Measurements from ENCODE around the gene VPS13A.
"Not testable (repeated sequence)": the region's sequence is repeated elsewhere in the genome, so short reads cannot be mapped to it uniquely, and the experiment has no call there.

VPS13A gene

DNA sequence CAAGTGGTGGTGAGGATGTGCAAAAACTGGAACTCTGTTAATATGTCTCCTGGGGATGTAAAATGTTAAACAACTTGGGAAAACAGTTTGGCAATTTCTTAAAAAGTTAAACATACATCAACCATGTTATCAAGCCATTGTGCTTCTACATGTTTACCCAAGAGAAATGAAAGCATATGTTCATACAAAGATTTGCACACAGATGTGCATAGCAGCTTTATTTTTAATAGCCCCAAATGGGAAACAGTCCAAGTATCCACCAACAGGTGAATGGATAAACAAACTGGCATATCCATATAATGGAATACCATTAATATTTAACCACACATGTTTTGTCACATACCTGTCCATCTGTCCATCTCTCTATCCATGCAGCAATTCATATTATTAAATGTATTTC is 6.2 kb downstream of the VPS13A start:
- DNase-seq (ENCODE audit: low read depth in 2 of 2): no peak

DNA sequence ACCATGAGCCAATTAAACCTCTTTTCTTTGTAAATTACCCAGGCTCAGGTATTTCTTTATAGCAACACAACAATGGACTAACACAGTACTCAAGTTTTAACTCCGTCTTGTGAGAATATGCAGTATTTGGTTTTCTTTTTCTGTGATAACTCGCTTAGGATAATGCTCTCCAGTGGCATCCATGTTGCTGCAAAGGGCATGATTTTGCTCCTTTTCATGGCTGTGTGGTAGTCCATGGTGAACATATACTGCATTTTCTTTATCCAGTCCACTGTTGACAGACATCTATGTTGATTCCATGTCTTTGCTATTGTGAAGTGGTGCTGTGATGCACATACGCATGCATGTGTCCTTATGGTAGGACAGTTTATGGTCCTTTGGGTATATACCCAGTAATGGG is 10.9 kb downstream of the VPS13A start:
- DNase-seq (ENCODE audit: low read depth in 2 of 2): no peak

DNA sequence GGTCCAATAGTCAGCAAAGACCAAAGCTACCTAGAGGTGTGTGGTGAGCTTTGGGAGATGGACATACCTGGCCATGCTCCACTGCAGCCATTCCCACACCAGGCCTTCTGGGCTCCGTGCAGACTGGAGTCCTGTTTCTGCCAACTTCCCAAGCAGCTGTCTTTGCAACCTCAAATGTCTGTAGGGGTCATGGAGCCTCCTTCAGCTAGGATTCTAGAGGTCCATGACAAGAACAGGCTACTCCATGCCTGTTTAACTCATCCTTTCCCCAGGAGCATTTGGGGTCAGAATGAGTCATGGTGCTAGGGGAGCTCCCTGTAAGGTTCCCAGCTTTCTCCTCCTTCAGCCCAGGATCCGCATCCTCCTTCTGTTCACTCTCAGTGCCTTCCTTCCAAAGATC is 17.1 kb downstream of the VPS13A start:
- no peak for DNase-seq (ENCODE audit: low read depth in 2 of 2)

DNA sequence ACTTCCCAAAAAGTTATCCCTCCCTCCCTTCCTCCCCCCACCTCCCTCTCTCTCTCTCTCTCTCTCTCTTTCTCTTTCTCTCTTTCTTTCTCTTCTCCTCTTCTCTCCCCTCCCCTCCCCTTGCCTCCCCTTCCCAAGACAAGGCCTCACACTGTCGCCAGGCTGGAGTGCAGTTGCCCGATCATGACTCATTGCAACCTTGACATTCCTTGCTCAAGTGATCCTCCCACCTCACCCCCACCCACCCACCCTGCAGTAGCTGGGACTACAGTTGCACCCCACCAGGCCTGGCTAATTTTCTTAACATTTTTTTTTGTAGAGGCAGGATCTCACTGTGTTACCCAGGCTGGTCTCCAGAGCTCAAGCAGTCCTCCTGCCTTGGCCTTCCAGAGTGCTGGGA is 32.8 kb downstream of the VPS13A start:
- DNase-seq (ENCODE audit: low read depth in 2 of 2): no peak

DNA sequence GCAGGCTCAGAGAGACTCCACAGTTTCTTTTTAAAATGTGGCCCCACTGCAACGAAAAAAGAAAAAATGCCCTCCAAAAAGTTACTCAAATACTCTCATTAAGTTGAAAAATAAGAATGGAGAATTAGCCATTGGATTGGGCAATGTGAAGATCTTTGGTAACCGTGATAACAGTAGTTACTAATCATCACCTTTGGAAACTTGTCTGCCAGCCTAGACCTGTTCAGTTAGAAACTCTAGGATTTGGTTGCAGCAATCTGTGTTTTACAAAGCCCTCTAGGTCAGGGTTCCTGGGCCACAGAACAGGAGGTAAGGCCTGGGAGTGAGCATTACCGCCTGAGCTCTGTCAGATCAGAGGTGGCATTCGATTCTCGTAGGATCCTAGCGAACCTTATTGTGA is 34.2 kb downstream of the VPS13A start:
- no peak for DNase-seq (ENCODE audit: low read depth in 2 of 2)

DNA sequence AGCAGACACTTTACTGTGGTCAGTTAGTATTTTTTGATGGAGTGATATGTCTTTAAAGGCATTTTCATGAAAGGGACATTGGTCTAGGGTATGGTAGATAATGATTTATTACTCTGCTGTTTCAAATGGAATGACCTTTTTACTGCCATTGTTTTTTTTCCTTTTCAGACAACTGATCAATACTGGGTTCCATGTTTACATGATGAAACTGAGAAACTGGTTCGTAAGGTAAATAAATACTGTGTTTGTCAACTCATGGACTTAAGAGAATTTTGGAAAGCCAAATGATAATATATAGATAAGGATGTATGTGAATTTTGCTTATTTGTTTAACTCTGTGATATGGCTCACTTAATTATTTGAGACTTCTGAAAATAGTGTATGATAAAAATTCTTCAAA is 35.5 kb downstream of the VPS13A start:
- no peak for DNase-seq (ENCODE audit: low read depth in 2 of 2)

DNA sequence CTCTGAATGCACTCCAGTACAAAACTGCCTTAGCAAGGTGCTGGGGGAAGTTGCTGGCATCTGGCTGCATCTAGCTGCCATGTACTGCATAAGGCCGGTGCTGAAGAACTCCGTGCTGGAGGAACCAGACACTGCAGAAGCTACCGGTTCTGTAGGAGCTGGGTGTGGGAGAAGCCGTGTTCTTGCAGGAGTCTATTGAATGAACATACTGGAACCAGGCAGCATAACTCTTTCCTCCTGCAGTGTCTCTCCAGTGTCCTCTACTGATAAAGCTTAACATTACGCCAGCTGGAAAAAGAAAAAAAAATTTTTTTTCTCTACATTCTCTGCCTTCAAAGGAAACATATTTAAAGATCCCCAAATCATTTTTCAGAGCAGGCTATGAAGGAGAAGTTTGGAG is 38.5 kb downstream of the VPS13A start:
- no peak for DNase-seq (ENCODE audit: low read depth in 2 of 2)

DNA sequence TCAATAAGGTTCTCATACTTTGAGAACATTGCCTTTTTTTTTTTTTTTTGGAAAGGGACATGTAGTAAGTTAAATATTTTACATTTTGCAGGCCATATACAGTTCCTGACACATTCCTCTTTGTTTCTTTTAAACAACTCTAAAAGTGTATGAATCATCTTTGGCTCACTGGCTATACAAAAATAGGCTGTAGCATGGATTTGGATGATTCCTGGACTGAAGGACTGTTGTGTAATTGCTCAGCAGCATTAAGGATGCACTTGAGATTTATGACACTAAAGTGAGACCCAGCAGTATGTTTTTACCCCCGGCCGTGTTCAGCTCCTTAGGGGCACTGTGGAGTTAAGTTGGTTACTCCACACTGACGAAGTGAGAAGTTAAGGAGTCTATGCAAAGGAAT is 41.3 kb downstream of the VPS13A start:
- DNase-seq (ENCODE audit: low read depth in 2 of 2): no peak

DNA sequence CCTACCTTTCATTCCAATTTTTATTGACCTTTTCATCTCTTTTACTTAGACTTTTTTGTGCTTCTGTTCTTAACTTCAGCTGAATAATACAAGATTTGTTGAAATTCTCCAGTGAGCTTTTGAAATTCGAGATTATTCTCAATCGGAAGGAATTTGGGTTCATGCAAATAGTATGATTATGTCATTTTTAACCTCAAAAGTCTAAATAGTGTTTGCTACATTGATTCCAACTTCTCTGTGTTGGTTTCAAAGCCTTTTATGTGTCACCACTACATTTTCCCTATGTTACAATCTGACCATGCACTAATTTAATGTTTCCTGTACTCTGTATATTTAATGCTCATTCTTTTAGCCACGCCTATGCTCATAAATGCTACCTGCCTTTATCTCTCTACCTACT is 44.1 kb downstream of the VPS13A start:
- no peak for DNase-seq (ENCODE audit: low read depth in 2 of 2)

DNA sequence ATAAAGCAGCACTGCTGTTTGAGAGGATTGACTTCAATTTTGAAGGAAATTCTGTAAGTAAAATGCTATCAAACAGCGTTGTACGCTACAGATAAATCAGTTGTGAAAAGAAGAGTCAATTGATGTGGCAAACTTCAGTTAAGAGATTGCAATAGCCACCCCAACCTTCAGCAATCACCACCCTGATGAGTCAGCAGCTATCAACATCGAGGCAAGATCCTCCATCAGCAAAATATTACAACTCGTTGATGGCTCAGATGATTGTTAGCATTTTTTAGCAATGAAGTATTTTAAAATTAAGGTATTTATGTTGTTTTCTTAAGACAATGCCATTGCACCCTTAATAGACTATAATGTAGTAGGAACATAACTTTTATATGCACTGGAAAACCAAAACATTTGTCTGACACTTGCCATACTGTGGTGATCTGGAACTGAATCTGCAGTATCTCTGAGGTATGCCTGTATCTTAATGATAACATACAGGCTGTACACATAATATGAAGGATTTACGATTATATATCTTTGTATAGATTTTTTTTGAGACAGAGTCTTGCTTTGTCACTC is 47.5 kb downstream of the VPS13A start:
- DNase-seq (ENCODE audit: low read depth in 2 of 2): no peak

DNA sequence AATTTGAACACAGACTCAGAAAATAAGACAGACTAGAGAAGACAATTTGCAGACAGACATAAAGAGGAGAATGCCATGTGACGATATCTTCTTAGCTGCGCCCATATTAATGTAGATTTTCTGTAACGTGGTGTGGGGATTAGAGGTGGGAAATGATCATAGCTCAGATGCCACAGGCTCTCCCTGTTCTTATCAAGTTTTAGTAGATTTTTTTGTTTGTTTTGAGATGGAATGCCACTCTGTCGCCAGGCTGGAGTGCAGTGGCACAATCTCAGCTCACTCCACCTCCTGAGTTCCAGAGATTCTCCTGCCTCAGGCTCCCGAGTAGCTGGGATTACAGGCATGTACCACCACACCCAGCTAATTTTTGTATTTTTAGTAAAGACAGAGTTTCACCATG is 59.4 kb downstream of the VPS13A start:
- no peak for DNase-seq (ENCODE audit: low read depth in 2 of 2)

DNA sequence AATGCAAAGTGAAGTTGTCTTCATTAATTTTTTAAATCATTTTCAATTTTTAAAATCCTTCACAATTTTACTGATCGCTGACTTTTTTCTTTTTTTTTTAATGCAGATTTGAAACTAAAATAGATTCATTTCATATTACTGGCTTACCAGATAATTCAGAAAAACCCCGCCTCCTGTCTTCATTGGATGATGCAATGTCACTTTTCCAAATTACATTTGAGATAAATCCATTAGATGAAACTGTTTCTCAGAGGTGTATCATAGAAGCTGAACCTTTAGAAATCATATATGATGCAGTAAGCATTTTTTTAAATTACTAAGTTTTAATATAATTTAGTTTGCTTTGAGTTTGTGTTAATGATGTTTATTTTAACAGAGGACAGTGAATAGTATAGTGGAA is 60.6 kb downstream of the VPS13A start:
- no peak for DNase-seq (ENCODE audit: low read depth in 2 of 2)

DNA sequence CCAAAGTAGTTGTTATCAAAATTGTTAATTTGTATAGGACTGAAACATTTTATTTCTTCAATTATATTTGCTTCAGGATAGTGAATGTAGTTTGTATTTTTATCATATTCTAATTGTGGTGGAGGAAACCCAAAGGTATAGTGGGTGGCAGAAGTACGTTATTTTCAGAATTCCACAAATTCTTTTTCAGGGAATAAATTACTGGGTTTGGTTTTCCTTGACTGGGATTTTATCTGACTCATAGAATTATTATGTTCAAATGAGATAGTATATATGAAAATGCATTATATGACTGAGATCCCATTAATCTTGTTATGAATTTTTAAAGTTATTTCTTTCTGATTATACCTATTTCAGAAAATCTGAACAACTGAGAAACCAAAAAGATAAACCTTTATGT is 73.7 kb downstream of the VPS13A start:
- no peak for DNase-seq (ENCODE audit: low read depth in 2 of 2)

DNA sequence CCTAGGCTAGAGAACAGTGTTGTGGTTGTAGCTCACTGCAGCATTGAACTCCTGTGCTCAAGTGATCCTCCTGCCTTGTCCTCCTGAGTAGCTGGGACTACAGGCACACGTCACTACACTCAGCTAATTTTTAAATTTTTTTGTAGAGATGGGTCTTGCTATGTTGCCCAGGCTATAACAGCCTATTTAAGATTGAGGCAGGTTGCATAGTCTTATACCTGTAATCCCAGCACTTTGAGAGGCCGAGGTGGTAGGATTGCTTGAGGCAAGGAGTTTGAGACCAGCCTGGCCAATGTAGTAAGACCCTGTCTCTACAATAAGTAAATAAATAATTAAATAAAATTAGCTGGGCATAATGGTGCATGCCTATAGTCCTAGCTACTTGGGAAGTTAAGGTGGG is 79.9 kb downstream of the VPS13A start:
- no peak for DNase-seq (ENCODE audit: low read depth in 2 of 2)

DNA sequence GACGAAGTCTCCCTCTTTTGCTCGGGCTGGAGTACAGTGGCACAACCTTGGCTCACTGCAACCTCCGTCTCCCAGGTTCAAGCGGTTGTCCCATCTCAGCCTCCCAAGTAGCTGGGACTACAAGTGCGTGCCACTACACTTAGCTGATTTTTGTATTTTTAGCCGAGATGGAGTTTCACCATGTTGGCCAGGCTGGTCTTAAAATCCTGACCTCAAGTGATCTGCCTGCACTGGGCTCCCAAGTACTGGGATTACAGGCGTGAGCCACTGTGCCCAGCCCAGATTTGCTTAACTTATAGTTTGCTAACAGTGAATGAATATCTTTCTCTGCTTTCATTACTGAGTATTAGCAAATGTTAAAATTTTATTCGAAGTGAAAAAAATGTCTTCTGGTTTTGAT is 84.3 kb downstream of the VPS13A start:
- no peak for DNase-seq (ENCODE audit: low read depth in 2 of 2)

DNA sequence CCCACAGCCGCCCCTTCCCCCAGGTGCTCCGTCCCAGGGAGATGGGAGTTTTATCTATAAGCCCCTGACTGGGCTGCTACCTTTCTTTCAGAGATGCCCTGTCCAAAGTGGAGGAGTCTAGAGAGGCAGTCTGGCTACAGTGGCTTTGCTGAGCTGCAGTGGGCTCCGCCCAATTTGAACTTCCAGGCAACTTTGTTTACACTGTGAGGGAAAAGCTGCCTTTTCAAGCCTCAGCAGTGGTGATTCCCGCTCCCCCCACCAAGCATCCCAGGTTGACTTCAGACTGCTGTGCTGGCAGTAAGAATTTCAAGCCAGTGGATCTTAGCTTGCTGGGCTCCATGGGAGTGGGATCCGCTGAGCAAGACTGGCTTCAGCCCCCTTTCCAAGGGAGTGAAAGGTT is 90.4 kb downstream of the VPS13A start:
- not testable (repeated sequence) for DNase-seq (ENCODE audit: low read depth in 2 of 2)

DNA sequence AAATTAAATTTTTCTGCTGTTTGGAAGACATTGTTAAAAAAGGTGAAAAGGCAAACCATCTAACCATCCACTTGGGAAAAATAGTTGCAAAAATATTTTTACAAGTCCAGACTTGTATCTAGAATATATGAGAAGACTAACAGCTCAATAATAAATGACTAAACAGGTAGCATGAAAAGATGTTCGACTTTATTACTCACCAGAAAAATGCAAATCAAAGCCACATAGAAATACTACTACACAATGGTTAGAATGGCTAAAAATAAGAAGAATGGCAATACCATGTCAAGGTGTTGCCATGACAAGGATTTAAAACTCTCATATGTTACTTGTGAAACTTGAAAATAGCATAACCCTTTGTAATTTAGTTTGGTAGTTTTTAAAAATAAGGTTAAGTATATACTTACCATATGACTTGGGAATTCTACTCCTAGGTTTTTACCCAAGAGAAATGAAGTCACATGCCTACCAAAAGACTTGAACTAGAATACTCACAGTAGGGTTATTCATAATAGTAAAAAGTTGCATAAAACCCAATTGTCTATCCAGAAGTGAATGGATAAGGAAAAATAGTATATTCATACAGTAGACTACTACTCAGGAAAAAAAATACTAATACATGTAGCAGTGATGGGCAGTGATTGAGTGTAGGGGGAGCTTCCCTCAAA is 93.8 kb downstream of the VPS13A start:
- no peak for DNase-seq (ENCODE audit: low read depth in 2 of 2)

DNA sequence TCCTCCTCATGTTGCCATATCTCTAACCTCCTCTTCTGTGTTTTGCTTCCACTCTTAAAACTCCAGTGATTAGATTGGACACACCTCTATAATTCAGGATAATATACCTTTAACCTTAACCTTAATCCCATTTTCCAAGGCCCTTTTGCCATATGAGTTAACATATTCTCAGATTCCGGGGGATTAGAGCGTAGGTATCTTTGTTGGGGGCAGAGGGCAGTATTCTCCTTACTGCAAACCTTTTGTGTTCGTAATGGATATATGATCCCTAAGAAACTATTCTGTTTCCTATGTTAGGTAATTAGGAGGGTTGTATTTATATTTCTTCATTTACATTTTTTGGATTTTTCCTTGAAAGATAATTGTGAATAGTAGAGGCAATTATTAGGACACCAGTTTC is 99.5 kb downstream of the VPS13A start:
- DNase-seq (ENCODE audit: low read depth in 2 of 2): no peak

DNA sequence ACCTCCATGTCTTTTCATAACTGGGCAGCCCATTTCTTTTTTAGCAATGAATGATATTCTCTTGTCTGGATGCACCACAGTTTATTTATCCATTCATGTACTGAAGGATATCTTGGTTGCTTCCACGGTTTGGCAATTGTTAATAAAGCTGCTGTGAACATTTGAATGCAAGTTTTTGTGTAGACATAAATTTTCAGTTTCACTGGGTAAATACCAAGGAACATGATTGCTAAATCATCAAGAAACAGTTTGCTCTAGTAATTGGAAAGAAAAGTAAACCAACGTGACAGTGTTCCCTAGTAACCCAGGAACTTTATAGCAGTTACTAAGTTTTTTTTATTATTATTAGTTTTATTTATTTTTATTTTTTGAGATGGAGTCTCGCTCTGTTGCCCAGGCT is 100.4 kb downstream of the VPS13A start:
- DNase-seq (ENCODE audit: low read depth in 2 of 2): no peak

DNA sequence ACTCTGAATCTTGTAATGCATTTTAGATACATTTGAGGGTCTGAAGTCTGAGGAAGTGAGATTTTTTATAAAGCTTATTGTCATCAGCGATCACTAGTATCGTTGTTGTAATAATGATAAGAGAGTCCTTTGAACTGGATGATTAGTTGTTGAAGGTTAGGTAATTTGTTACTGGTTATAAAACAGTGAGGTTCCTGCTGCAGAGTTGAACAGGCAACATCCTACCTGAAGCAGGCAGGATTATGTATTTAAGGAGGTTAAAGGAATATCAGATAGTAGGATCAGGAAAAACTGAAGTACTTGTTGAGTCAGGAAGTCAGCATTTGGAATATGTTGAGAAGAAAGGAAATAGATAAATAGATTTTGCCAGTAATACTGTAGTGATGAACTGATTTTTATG is 106.7 kb downstream of the VPS13A start:
- DNase-seq (ENCODE audit: low read depth in 2 of 2): no peak

DNA sequence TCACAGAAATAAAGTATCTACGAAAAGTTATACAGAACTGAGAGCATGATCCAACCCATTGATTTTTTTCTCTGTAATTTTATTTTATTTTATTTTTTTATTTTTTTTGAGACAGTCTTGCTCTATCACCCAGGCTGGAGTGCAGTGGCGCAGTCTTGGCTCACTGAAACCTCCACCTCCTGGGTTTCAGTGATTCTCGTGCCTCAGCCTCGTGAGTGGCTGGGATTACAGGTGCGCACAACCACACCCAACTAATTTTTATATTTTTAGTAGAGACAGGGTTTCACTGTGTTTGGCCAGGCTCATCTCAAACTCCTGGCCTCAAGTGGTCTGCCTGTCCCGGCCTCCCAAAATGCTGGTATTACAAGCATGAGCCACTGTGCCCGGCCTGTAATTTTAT is 107.3 kb downstream of the VPS13A start:
- DNase-seq (ENCODE audit: low read depth in 2 of 2): no peak

DNA sequence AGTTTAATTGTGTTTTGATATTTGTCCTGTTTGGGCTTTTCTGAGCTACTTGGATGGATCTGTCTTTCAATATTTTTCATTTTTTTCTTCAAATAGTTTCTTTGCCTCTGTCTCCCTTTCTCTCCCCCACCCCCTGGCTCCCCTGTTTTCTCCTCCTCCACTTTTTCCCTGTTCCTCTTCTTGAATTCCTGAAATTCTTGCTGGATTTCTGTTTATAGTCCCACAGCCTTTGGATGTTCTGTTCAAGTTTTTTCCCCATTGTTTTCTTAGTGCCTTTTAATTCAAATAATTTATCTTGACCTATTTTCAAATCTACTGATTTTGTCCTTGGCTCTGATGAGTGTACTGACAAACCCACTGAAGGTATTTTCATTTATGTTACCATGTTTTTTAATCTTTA is 113.0 kb downstream of the VPS13A start:
- DNase-seq (ENCODE audit: low read depth in 2 of 2): no peak

DNA sequence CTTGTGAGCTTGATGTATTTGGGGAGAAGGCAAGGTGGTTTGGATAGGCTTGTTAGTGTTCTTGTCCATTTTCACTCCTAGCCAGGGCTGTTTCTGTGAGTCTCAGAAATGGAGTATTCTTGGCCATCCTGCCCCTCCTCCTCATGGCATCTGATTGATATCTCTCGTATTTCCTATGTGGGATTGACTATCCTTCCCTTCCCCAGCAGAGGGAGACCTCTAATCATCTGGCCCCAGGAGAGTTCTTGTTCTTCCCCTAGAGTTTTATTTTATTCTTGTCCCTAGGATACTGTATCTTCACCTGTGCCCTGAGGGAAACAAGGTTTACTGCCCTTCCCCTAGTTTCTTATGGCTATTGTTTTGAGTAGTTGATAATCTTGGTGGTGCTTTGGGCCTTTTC is 114.4 kb downstream of the VPS13A start:
- no peak for DNase-seq (ENCODE audit: low read depth in 2 of 2)

DNA sequence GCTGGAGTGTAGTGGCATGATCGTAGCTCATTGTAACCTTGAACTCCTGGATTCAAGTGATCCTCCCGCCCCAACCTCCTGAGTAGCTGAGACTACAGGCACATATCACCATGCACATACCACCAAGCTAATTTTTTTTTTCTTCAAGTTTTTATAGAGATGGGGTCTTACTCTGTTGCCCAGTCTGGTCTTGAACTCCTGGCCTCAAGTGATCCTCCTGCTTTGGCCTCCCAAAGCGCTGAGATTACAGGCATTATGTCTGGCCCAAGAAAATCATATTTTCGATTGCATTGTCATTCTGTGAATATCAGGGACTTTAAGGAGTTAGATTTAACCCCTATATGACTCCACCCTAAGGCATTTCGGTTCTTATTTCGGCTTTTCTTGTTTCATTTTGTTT is 116.6 kb downstream of the VPS13A start:
- no peak for DNase-seq (ENCODE audit: low read depth in 2 of 2)

Measured in stimulated activated CD8-positive, alpha-beta memory T cell treated with anti-CD3 and anti-CD28 coated beads, Interleukin-7, amount 100 ng/mL, for 4 hours (primary cell).